Large intestine (tissue), 3 donors: ENCODE data around the gene SDHA. TPM values are rescaled to one million over a fixed set of nuclear protein-coding genes. Genes with fewer than 3 reads are reported as not detected.
"Not testable (repeated sequence)": the region's sequence is repeated elsewhere in the genome, so short reads cannot be mapped to it uniquely, and the experiment has no call there.

ENCODE experiments used
- DNase-seq, 2 donors: peaks; one replicate each; pipeline versions ENCODE4 v3.0.0 to v3.0.0-alpha.2; 2013
- H3K27ac ChIP-seq: one replicate; pipeline ENCODE4 v1.5.1; 2013; ENCODE audit warnings: low read length
- H3K27me3 ChIP-seq: 2 replicates; pipeline ENCODE4 v1.6.1; 2013; ENCODE audit warnings: low read length; ENCODE audit not compliant: control insufficient read depth, insufficient read depth
- H3K36me3 ChIP-seq: 2 replicates; pipeline ENCODE4 v1.6.1; 2013; ENCODE audit warnings: low read length; ENCODE audit not compliant: control insufficient read depth, insufficient read depth
- H3K4me1 ChIP-seq: one replicate; pipeline ENCODE4 v1.6.1; 2013; ENCODE audit warnings: low read length; ENCODE audit not compliant: control insufficient read depth, insufficient read depth
- H3K4me3 ChIP-seq: one replicate; pipeline ENCODE4 v1.5.1; 2013; ENCODE audit warnings: low read length
- H3K9me3 ChIP-seq: one replicate; pipeline ENCODE4 v1.6.1; 2013; ENCODE audit warnings: mild to moderate bottlenecking, low read depth, low read length, moderate library complexity; ENCODE audit not compliant: control insufficient read depth
- WGBS: methylation state at CpG from one replicate; pipeline ENCODE4 v1.1.5; 2013; ENCODE audit warnings: low lambda C conversion rate; ENCODE audit not compliant: insufficient coverage; 5-methylcytosine and 5-hydroxymethylcytosine counted together
- polyA plus RNA-seq: library from polyadenylated mRNA; unstranded; fragments of 120-200 nt; gene quantifications from one replicate; pipeline ENCODE4 v1.2.1, GENCODE V29; 2013

Gene SDHA
- polyA plus RNA-seq, 1 donor, result 122 TPM

GRCh38 chr5:274346-274745, 56.2 kb downstream of the SDHA start:
- H3K27ac ChIP-seq, H3K4me1 ChIP-seq, H3K4me3 ChIP-seq, H3K27me3 ChIP-seq, H3K9me3 ChIP-seq, DNase-seq: not testable (repeated sequence)
- peaks cover 19% of the 10 kb centered on the region for H3K36me3 ChIP-seq
- no CpG with 5 or more reads among the region's 7 CpGs for WGBS

DNA sequence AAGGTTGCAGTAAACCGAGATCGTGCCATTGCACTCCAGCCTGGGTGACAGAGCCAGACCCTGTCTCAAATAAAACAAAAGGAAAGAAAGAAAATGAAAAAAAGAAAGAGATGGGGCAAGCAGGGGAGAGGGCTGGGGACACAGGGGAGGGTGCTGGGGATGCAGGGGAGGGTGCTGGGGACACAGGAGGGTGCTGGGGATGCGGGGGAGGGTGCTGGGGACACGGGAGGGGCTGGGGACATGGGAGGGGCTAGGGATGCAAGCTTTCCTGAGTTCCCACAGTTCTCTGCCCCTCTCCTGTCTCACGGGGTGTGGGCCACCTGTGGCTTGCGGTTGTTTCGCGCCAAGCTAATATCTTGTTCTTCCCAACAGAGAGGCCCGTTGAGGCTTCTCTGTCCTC, 60.5 kb downstream of the SDHA start:
- 100% methylated on average over 2 of the region's 9 CpGs for WGBS
- H3K27me3 ChIP-seq, result no peaks in the 10 kb centered on the region
- H3K9me3 ChIP-seq, result no peaks in the 10 kb centered on the region
- no peak overlapping the region for H3K27ac ChIP-seq
- H3K4me3 ChIP-seq, result no peak overlapping the region
- no peaks in the 10 kb centered on the region for H3K4me1 ChIP-seq
- H3K36me3 ChIP-seq, result peaks cover 26% of the 10 kb centered on the region
- DNase-seq, result no peak

GRCh38 chr5:279051-279665, 61.0 kb downstream of the SDHA start:
- peaks cover 28% of the 10 kb centered on the region for H3K36me3 ChIP-seq
- no CpG with 5 or more reads among the region's 14 CpGs for WGBS

GRCh38 chr5:285991-286557, 68.0 kb downstream of the SDHA start:
- Histone ChIP-seq H3K4me1 (no peaks in the 10 kb centered on the region), H3K36me3 (peaks cover 32% of the 10 kb centered on the region)
- DNase-seq, result no peak

More at GRCh38 chr5:279051-279665, 61.0 kb downstream of the SDHA start:
- not testable (repeated sequence) for H3K4me3 ChIP-seq, H3K4me1 ChIP-seq, H3K27me3 ChIP-seq, H3K9me3 ChIP-seq, DNase-seq, H3K27ac ChIP-seq

DNA sequence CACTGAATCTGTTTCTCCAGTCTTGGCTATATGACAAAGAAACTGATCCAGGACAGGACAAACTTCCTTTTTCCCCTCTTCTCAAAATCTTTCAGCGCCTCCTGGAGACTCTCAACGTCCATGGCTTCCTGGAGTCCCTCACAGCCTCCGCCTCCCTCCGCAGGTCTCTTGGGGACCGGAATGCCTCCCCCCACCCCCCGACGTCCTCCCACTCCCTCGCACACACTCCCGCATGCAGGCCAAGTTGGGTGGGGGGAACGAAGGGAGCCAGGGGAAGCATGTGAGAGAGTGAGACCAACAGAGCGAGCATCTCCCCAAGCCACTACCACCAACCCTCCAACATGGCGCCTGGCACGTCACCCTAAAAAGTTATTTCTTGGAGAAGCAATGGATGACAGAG, 72.1 kb downstream of the SDHA start:
- not testable (repeated sequence) for DNase-seq

More at GRCh38 chr5:285991-286557, 68.0 kb downstream of the SDHA start:
- no peak overlapping the region for H3K27ac ChIP-seq
- no peaks in the 10 kb centered on the region for H3K9me3 ChIP-seq
- no peak overlapping the region for H3K4me3 ChIP-seq
- no peaks in the 10 kb centered on the region for H3K27me3 ChIP-seq
- no CpG with 5 or more reads among the region's 14 CpGs for WGBS

GRCh38 chr5:291345-291744, 73.2 kb downstream of the SDHA start:
- not testable (repeated sequence) for H3K4me3 ChIP-seq, DNase-seq, H3K27me3 ChIP-seq, H3K9me3 ChIP-seq, H3K4me1 ChIP-seq, H3K27ac ChIP-seq
- peaks cover 10% of the 10 kb centered on the region for H3K36me3 ChIP-seq
- 100% methylated on average over 3 of the region's 10 CpGs for WGBS

More for the DNA sequence above, 72.1 kb downstream of the SDHA start:
- WGBS, result no CpG with 5 or more reads among the region's 13 CpGs
- H3K4me1 ChIP-seq, H3K27me3 ChIP-seq, H3K27ac ChIP-seq, H3K9me3 ChIP-seq, H3K4me3 ChIP-seq: not testable (repeated sequence)
- peaks cover 19% of the 10 kb centered on the region for H3K36me3 ChIP-seq

DNA sequence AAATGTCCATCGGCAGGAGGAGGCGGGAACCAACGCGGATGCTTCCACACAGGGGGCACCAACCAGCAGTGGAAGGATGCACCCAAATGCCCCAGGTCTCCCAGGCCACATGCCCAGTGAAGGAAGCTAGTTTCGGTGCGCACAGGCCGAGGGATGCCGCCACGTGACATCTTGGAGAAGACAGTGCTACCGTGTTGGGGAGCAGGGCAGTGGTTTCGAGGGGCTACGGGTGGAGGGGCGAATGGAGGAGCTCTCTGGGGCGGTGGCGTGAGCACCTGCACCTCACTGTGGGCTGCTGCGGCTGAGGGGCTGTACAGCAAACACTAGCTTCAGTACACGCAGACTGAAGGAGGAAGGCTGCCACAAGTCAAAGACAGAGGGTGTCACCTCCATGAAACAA, 76.7 kb downstream of the SDHA start:
- H3K27ac ChIP-seq, H3K4me1 ChIP-seq, H3K36me3 ChIP-seq, H3K9me3 ChIP-seq, H3K27me3 ChIP-seq, DNase-seq, H3K4me3 ChIP-seq: not testable (repeated sequence)
- no CpG with 5 or more reads among the region's 17 CpGs for WGBS

GRCh38 chr5:296207-296606, 78.1 kb downstream of the SDHA start:
- H3K4me1 ChIP-seq, H3K9me3 ChIP-seq: not testable (repeated sequence)
- no CpG with 5 or more reads among the region's 10 CpGs for WGBS

DNA sequence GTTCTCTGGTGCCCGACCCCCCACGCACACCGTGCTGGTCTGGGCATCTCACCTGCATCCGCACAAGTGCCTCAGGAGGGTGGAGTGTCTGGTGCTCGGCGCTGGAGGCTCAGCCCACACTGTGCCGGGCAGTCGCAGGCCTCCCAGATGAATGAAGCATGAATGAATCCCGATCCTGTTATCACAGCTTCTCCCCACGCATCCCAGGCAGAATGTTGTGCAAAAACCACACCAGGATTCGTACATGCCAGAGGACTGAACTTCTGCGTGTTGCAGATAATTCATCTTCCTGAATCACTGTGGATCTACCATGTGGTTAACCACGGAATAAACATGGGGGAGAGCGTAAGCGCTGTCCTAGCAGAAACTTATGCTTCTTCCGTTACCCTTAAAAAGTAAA, 78.8 kb downstream of the SDHA start:
- H3K36me3 ChIP-seq, H3K4me1 ChIP-seq, H3K4me3 ChIP-seq, H3K9me3 ChIP-seq, DNase-seq, H3K27me3 ChIP-seq, H3K27ac ChIP-seq: not testable (repeated sequence)
- WGBS, result no CpG with 5 or more reads among the region's 16 CpGs

More at GRCh38 chr5:296207-296606, 78.1 kb downstream of the SDHA start:
- not testable (repeated sequence) for DNase-seq, H3K27ac ChIP-seq, H3K4me3 ChIP-seq, H3K36me3 ChIP-seq, H3K27me3 ChIP-seq

GRCh38 chr5:297448-297847, 79.3 kb downstream of the SDHA start:
- not testable (repeated sequence) for H3K27me3 ChIP-seq, H3K36me3 ChIP-seq, H3K9me3 ChIP-seq, H3K4me1 ChIP-seq, DNase-seq, H3K27ac ChIP-seq, H3K4me3 ChIP-seq
- WGBS, result no CpG with 5 or more reads among the region's 6 CpGs
